ENCODE measurements around the gene BCL2L13.

DNA sequence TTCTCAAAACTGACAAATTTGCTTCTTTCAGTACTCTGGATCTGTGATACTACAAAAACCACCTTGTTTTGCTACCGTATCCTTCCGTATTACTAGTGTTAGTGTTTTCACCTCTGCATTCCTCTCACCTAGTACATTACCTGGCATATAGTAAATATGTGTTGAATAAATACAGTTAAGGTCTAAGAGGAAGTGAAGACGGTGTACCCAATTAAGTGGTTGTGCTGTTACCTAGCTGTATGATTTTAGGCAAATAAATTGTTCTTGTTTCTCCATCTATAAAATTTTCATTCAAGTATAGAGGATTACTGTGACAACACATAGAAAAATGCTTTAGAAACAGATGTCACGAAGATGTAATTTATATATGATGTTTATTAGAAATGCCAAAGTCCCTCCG lies 8.9 kb downstream of the BCL2L13 start:
- TF ChIP-seq, protein P1, sequence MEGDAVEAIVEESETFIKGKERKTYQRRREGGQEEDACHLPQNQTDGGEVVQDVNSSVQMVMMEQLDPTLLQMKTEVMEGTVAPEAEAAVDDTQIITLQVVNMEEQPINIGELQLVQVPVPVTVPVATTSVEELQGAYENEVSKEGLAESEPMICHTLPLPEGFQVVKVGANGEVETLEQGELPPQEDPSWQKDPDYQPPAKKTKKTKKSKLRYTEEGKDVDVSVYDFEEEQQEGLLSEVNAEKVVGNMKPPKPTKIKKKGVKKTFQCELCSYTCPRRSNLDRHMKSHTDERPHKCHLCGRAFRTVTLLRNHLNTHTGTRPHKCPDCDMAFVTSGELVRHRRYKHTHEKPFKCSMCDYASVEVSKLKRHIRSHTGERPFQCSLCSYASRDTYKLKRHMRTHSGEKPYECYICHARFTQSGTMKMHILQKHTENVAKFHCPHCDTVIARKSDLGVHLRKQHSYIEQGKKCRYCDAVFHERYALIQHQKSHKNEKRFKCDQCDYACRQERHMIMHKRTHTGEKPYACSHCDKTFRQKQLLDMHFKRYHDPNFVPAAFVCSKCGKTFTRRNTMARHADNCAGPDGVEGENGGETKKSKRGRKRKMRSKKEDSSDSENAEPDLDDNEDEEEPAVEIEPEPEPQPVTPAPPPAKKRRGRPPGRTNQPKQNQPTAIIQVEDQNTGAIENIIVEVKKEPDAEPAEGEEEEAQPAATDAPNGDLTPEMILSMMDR (optimal IDR thresholded peaks at IDR 0.05 in 1 of 3, IDR thresholded peaks at IDR 0.05 in 1 of 3, conservative IDR thresholded peaks at IDR 0.05 in 1 of 3; ENCODE audit: extremely low read depth in 1 of 3, insufficient read depth in 2 of 3, low read length in 3 of 3), result no peak
- TF ChIP-seq EZH2 (IDR thresholded peaks at IDR 0.05; ENCODE audit: low read length), result no peak
